KOPT-K1 (cell line): ENCODE data around the gene QSOX2.

ENCODE experiments used
- H3K27ac ChIP-seq: fragments of 200-600 bp; sonication (generic); 2 replicates; pipeline ENCODE4 v1.5.1; 2016; ENCODE audit warnings: antibody characterized with exemption, mild to moderate bottlenecking, low read depth, low read length; ENCODE audit not compliant: poor library complexity, severe bottlenecking
- H3K36me3 ChIP-seq: fragments of 200-600 bp; sonication (generic); 2 replicates; pipeline ENCODE4 v1.5.1; 2017; ENCODE audit warnings: antibody characterized with exemption, mild to moderate bottlenecking, low read length, moderate library complexity; ENCODE audit not compliant: insufficient read depth
- H3K9me3 ChIP-seq: fragments of 200-600 bp; sonication (generic); 2 replicates; pipeline ENCODE4 v1.5.1; 2017; ENCODE audit warnings: antibody characterized with exemption, low read length, mild to moderate bottlenecking; ENCODE audit not compliant: insufficient read depth, poor library complexity, severe bottlenecking

The QSOX2 gene

GRCh38 chr9:136245219-136246150 is at the start of gene QSOX2:
QSOX2 (minus strand) TSS chr9:136245812; CDS start chr9:136245803, 9 bp downstream.
- no peaks in the 10 kb centered on the region for H3K9me3 ChIP-seq
- peak within 1 kb of the TSS; percentile 50 for H3K27ac ChIP-seq
- H3K36me3 ChIP-seq: peaks cover 8% of the 10 kb centered on the region; the same call in 1 of the 2 replicates

GRCh38 chr9:136295055-136295454 is 49.4 kb upstream of the QSOX2 start:
- Histone ChIP-seq H3K9me3 (no peaks in the 10 kb centered on the region), H3K36me3 (no peaks in the 10 kb centered on the region), H3K27ac (no peak overlapping the region)

DNA sequence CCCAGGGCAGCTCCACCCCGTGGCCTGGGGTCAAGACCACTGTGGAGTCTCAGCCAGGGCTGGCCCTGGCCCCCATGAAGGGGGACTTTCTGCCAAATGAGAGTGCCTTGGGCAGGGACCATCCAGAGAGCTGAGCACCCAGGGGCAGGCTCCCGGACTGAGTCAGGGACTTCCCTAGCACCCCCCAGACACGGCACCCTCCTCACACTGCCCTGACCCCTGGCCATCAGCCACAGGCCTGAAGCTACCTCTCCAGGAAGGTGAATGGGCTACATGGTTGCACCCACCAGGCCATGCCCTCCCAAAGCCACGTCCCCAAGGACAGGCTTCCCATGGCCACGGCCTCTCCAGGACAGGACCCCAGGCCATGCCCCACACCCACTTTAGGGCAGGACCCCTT is 48.8 kb upstream of the QSOX2 start:
- H3K36me3 ChIP-seq: no peaks in the 10 kb centered on the region
- H3K27ac ChIP-seq: no peak overlapping the region
- H3K9me3 ChIP-seq: no peaks in the 10 kb centered on the region

- Histone ChIP-seq H3K27ac (no peak overlapping the region), H3K36me3 (no peaks in the 10 kb centered on the region), H3K9me3 (no peaks in the 10 kb centered on the region)
Measured at GRCh38 chr9:136293476-136294077, 48.0 kb upstream of the QSOX2 start.

DNA sequence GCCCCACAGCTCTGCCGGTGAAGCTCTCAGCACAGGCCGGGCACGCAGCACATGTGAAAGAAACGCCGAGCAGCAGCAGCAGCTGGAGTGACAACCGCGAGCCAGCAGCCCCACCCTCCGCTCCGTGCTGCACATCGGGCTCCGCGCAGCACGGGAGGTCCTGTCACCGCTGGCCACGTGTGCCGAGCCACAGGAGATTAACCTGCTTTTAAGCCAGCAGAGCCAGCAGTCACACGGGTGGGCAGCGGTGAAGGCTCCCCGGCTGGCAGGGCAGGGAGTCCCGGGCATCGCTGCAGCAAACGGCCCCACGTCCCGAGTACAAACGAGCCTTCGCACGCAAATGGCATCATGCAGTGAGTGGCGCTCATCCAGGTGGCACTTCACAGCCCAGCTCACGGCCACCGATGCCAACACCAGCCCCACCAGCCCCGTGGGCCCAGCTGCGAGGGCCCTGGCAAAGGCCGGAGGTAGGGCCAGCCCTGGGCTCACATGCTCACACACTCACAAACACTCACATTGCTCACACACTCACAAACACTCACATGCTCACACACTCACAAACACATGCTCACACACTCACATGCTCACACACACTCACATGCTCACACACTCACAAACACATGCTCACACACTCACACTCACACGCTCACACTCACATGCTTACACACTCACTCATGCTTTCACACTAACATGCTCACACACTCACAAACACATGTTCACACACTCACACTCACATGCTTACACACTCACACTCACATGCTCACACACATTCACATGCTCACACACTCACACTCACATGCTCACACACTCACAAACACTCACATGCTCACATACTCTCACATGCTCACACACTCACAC is 47.2 kb upstream of the QSOX2 start:
- Histone ChIP-seq H3K27ac (no peak overlapping the region), H3K9me3 (no peaks in the 10 kb centered on the region)

GRCh38 chr9:136292026-136292538 is 46.5 kb upstream of the QSOX2 start:
- no peaks in the 10 kb centered on the region for H3K9me3 ChIP-seq
- no peak overlapping the region for H3K27ac ChIP-seq
- H3K36me3 ChIP-seq: no peaks in the 10 kb centered on the region

More for the DNA sequence above, 47.2 kb upstream of the QSOX2 start:
- H3K36me3 ChIP-seq: no peaks in the 10 kb centered on the region

GRCh38 chr9:136291306-136292025 is 45.9 kb upstream of the QSOX2 start:
- Histone ChIP-seq H3K36me3 (no peaks in the 10 kb centered on the region), H3K27ac (no peak overlapping the region), H3K9me3 (no peaks in the 10 kb centered on the region)

GRCh38 chr9:136290508-136291000 is 44.9 kb upstream of the QSOX2 start:
- no peak overlapping the region for H3K27ac ChIP-seq
- no peaks in the 10 kb centered on the region for H3K9me3 ChIP-seq
- no peaks in the 10 kb centered on the region for H3K36me3 ChIP-seq

DNA sequence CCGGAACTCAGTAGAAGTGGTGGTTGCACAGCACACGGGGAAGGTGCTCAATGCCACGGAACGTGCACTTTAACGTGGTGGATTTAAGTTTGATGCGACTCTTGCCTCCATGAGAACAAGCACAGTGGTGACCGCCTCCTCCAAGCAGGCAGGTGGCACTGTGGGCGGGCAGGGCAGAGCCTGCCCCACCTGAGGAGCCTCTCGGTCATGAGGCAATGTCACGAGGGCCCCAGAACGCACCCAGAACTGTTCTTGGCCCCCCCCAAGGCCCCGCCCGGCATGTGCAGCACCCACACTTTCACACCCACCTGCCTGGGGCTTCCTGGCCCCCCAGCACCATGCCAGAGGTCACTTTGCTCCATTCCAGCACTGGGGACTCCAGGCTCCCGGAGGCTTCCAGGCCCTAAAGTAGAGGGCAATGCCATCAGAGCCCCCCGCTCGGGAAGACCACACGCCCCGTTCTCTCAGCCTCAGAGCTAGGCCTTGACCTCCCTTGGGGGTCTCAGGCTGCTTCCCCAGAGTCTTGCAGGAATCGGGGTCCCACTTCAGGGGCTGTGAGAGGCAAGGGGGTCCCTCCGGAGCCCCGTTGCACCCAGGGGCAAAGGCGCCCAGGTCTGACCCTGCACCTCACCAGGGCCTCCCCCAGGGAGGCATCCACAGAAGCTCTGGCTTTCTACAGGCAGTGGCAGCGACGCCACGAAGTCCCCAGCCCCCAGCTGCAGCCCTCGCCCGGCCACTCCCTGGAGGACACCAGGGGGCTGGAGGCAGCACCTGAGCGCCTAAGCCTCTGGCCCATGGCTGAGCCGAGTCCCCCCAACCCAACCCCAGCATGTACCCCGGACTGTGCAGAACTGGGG is 44.3 kb upstream of the QSOX2 start:
- Histone ChIP-seq H3K9me3 (no peaks in the 10 kb centered on the region), H3K36me3 (no peaks in the 10 kb centered on the region), H3K27ac (no peak overlapping the region)

DNA sequence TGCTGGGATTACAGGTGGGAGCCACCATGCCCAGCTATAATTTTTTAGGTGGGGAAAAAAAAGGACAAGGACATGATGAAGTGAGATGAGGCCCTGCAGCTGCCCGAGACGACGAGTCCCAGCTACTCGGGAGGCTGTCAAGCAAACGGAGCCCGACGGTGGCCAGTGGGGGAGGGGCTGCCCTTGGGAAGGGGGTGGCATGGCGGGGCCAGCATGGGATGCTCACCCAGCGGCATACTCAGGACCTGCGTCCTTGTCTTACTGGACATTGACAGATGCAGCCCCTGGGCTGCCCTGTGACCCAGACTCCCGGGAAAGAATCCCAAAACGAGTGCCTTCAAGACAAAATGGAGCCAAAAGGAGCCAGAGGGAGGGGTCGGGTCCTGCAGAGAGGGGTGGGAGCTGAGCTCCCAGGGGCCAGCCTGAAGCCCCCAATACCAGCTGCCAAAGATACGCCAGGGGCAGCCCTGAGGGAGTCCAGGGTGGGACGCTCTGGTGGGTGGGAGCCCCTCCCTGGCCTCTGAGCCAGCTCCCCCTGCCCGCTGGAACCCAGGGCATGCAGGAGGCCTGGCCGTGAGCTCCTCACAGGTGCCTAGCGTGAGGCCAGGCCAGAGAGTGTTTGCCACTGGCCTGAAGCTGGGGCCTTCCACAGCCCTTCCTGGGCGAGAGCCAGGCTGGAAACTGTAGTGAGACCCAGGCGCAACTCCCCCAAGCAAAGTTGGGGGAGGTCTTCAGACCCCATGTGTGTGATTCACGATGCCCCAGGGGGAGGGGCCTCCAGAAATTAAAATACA is 42.5 kb upstream of the QSOX2 start:
- no peaks in the 10 kb centered on the region for H3K9me3 ChIP-seq
- no peak overlapping the region for H3K27ac ChIP-seq
- no peaks in the 10 kb centered on the region for H3K36me3 ChIP-seq

DNA sequence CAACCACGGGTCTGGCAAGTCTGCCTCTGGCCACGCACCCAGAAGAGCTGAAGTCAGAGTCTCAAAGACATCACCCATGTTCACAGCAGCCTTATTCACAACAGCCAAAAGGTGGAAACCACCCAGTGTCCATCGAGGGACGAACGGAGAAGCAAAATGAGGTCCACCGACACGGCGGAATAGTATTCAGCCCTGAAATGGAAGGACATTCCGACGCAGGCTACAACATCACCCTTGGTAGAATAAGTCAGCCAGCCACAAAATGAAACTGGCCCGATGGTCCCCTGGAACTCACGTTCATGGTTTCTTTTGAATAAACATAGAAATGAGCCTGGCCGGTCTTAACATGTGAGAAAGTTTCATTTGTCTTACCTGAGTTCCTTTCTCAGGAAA is 41.4 kb upstream of the QSOX2 start:
- Histone ChIP-seq H3K27ac (no peak overlapping the region), H3K9me3 (no peaks in the 10 kb centered on the region), H3K36me3 (no peaks in the 10 kb centered on the region)

DNA sequence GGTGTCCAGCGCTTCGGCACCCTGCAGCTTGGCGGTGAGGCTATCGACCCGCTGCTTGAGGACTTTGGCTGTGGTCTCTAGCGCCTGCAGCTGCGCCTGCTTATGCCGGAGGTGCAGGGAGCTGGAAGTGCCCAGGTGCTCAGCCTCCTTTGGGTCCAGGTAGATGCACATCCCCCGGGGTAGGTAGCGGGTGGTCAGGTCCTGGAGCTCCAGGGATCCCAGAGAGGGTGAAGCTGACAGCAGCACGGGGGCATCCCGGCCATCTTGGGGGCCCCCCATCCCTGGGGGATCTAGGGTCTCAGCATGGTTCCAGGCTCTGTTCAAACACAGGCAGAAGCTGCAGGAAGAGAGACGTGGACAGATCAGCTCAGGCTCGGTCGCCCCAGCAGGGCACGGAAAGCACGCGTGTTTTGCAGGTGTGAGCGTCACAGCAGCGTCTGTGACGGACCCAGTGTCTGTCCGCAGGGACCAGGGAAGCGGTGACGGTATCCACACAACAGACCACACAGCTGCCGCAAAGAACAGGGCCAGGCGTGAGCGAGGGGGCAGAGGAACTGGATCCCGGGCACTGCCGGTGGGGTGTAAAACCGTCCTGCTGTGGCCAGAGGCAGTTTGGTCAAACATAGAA is 40.9 kb upstream of the QSOX2 start:
- no peaks in the 10 kb centered on the region for H3K9me3 ChIP-seq

More for the DNA sequence above, 40.9 kb upstream of the QSOX2 start:
- Histone ChIP-seq H3K36me3 (no peaks in the 10 kb centered on the region), H3K27ac (no peak overlapping the region)
